Mucosa of descending colon (tissue), 3 donors: ENCODE measurements around the gene MCM6. TPM values are rescaled to one million over a fixed set of nuclear protein-coding genes. Genes with fewer than 3 reads are reported as not detected.
"Not testable (repeated sequence)": the region's sequence is repeated elsewhere in the genome, so short reads cannot be mapped to it uniquely, and the experiment has no call there.

ENCODE experiments used
- ATAC-seq: fragments of 200-7000 bp; cut with Tn5 transposase; one replicate; pipeline ENCODE4 v1.9.1; 2020; ENCODE audit warnings: mild to moderate bottlenecking, moderate library complexity
- DNase-seq, 3 donors: peaks; one replicate each; pipeline ENCODE4 v3.0.0-alpha.2; 2020
- H3K36me3 ChIP-seq: fragments of 200-600 bp; one replicate; pipeline ENCODE4 v1.8.0; 2021; ENCODE audit warnings: low read depth, mild to moderate bottlenecking
- H3K4me1 ChIP-seq: fragments of 200-600 bp; one replicate; pipeline ENCODE4 v1.8.0; 2021; ENCODE audit warnings: low read depth, mild to moderate bottlenecking
- H3K4me3 ChIP-seq: fragments of 200-600 bp; one replicate; pipeline ENCODE4 v1.8.0; 2021; ENCODE audit warnings: mild to moderate bottlenecking
- H3K9me3 ChIP-seq: fragments of 200-600 bp; one replicate; pipeline ENCODE4 v1.8.0; 2021; ENCODE audit warnings: mild to moderate bottlenecking
- intact Hi-C, 2 donors: fragments of 100-400 bp; cut with DNase I in 1 of 2; cut with micrococcal nuclease in 1 of 2; formaldehyde crosslinking; loops; one replicate each; pipeline versions ENCODE4 v1.11.0 to v1.11.1; 2022; cut with DNase I, micrococcal nuclease
- total RNA-seq, 3 donors: library from RNA; stranded (reverse); fragmentation: NEBNext Ultra II Directional in 2 of 3; extraction: Animal tissue kit (Norgen Biotek cat#: 25700) in 2 of 3; gene quantifications; one replicate each; pipeline versions ENCODE4 v1.2.1 to v1.2.4, GENCODE V29; 2021 to 2023
- TF ChIP-seq, protein P1 (sequence below): fragments of 200-600 bp; IDR thresholded peaks from one replicate; pipeline ENCODE4 v1.8.0; 2022; ENCODE audit warnings: antibody characterized with exemption, mild to moderate bottlenecking
- donor health status: DM: no; HTN: no; CAD: no; lungs with moderate emphysema.
- donor health status: DM: no; HTN: no; CAD: no.
- donor health status: DM: no; HTN: yes; CAD: no.

Gene MCM6
- total RNA-seq, 3 donors from 2014 or later: 8.4 to 19.8 (median 8.9) TPM

DNA sequence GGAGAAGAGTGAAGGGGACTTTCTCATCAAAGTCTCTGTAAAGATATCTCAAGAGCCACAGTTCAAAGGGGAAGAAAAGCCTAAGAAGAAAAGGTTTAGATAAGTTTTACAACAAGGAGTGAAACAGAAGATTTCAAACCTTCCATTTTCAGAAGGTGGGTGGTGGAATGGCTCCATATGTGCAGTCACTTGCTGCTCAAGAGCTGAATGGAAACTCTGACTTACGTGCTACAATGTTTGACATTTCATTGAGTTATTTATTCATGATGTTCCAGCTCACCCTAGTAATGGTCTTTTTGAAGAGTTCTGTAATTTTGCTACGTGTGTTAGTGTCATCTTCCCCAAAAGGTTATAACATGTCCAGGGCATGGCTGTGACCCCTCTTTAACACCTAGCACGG, 61.0 kb downstream of the MCM6 start:
- Histone ChIP-seq H3K4me3 (no peak overlapping the region), H3K9me3 (no peaks in the 10 kb centered on the region), H3K4me1 (no peaks in the 10 kb centered on the region), H3K36me3 (no peaks in the 10 kb centered on the region)
- TF ChIP-seq, protein P1, sequence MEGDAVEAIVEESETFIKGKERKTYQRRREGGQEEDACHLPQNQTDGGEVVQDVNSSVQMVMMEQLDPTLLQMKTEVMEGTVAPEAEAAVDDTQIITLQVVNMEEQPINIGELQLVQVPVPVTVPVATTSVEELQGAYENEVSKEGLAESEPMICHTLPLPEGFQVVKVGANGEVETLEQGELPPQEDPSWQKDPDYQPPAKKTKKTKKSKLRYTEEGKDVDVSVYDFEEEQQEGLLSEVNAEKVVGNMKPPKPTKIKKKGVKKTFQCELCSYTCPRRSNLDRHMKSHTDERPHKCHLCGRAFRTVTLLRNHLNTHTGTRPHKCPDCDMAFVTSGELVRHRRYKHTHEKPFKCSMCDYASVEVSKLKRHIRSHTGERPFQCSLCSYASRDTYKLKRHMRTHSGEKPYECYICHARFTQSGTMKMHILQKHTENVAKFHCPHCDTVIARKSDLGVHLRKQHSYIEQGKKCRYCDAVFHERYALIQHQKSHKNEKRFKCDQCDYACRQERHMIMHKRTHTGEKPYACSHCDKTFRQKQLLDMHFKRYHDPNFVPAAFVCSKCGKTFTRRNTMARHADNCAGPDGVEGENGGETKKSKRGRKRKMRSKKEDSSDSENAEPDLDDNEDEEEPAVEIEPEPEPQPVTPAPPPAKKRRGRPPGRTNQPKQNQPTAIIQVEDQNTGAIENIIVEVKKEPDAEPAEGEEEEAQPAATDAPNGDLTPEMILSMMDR: no peak
- no peak for DNase-seq
- no peak for ATAC-seq
- intact Hi-C loops: no loop called here

DNA sequence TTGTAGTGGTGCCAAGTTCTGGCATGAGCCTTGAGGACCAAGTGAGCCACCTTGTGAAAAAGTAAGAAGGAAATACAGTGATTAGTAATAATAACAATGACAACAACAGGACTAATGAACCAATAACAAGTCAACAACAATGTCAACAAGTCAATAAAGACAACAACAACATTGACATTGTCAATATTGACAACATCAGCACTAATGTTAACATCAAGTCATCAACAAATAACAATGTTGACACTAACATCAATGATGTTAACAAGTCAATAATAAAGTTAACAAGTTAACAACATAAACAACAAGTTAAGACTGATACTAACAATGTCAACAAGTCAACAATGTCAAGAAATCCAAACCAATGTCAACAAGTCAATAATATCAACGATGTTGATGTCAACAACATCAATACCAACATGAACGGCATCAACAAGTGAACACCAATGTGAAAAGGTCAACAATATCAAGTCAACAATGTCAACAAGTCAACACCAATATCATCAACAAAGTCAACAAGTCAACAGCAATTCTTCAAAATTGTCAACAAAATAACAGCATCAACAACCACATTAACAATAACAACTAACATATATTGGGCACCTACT, 63.2 kb downstream of the MCM6 start:
- TF ChIP-seq, protein P1: no peak
- intact Hi-C loops: no loop called here
- no peaks in the 10 kb centered on the region for H3K9me3 ChIP-seq
- no peaks in the 10 kb centered on the region for H3K36me3 ChIP-seq
- no peaks in the 10 kb centered on the region for H3K4me1 ChIP-seq
- DNase-seq (no peak), ATAC-seq (no peak)
- no peak overlapping the region for H3K4me3 ChIP-seq

DNA sequence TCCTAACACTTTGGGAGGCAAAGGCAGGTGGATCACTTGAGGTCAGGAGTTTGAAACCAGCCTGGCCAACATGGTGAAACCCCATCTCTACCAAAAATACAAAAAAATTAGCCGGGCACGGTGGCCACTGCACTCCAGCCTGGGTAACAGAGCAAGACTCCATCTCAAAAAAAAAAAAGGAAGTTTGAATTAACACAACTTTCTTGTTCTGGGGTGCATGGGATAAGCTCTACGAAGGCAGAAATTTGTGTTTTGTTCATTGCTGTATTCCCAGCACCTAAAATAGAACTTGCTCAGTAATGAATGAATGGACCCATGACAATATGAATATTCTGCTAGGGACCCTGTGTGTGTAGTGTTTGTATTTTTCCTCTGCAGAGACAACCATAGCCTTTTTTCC, 68.4 kb downstream of the MCM6 start:
- DNase-seq, H3K9me3 ChIP-seq, H3K4me3 ChIP-seq, intact Hi-C loops, ATAC-seq, H3K36me3 ChIP-seq, H3K4me1 ChIP-seq: not testable (repeated sequence)

DNA sequence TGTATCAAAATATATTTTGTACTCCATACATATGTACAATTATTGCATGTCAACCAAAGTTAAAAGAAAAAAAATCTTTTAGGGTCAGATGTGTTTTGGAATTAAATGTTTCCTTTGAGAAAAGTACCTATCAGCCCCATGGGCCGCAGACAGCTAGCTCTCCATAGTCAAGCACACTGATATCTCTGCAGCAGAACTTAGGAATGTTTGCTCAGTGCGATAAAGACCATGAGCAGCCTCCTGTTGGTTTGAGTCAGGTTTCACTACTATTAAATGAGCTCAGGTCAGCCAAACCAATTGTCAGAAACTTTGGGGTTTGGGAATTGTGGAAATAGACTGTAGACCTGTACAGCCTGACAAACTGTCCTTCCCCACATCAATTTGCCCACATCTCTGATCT, 73.0 kb downstream of the MCM6 start:
- TF ChIP-seq, protein P1: no peak
- Histone ChIP-seq H3K4me3 (no peak overlapping the region), H3K9me3 (peaks cover 18% of the 10 kb centered on the region), H3K36me3 (no peaks in the 10 kb centered on the region), H3K4me1 (no peaks in the 10 kb centered on the region)
- DNase-seq (no peak), ATAC-seq (no peak)
- intact Hi-C loops: no loop called here

DNA sequence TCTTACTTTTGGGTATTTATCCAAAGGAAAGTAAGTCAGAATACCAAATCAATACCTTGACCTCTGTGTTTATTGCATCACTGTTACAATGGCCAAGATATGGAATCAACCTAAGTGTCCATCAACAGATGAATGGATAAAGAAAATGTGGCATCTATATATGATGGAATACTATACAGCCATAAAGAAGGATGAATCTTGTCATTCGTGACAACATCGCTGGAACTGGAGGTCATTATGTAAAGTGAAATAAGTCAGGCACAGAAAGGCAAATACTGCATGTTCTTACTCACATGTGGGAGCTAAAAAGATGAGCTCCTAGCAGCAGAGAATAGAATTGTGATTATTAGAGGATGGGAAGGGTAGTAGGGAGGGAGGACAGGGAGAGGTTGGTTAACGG, 73.9 kb downstream of the MCM6 start:
- Histone ChIP-seq H3K4me3 (no peak overlapping the region), H3K4me1 (no peaks in the 10 kb centered on the region), H3K9me3 (peaks cover 18% of the 10 kb centered on the region), H3K36me3 (no peaks in the 10 kb centered on the region)
- TF ChIP-seq, protein P1: no peak
- intact Hi-C loops: no loop called here
- ATAC-seq (no peak), DNase-seq (no peak)

DNA sequence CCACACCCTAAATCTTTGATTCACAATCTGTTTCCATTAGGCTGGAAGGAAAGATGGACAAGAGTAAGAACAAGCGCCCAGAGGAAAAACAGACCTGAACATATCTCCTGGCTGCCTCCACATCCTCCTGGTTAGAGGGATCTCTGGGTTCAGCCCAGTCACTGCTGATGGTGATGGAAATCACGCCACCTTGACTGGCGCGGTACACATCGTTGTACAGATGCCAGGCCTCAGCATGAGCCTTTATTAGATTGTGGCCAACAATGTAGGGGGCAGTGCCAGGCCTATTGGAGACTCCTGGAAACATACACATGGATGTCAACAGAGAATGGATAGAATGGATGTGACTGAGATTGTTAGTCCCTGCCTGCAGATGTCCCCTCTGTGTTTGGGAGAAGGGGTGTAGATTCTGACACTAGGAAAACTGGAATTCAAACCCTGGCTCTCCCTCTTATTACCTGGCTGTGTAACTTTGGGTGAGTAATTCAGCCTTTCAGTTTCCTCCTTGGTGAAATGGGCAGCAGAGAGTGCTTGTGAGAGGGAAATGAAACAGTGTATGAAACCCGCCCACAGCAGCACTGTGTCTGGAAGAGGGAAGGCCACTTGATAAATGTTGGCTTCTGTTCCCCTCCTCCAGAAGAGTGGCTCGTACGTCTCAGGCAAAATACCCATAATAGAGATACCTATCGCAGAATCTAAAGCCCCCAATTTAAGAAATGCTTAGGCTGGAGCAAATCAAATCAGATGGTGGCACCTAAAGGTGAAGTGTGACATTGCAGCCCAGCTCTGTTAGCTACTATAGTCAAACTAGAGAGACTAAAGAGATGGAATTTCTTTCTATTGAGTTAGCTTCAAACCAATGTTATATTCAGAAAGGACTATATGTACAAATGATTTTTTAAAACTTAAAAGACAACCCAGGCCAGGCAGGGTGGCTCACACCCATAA, 75.5 kb downstream of the MCM6 start:
- ATAC-seq (no peak), DNase-seq (no peak)
- Histone ChIP-seq H3K4me1 (no peaks in the 10 kb centered on the region), H3K36me3 (no peaks in the 10 kb centered on the region), H3K9me3 (peaks cover 18% of the 10 kb centered on the region), H3K4me3 (no peak overlapping the region)
- intact Hi-C loops: no loop called here
- TF ChIP-seq, protein P1: no peak
